OCI-LY7 (cell line): ENCODE data around the gene ERC1. TPM values are rescaled to one million over a fixed set of nuclear protein-coding genes. Genes with fewer than 3 reads are reported as not detected.

Source experiments
- BruUV-seq: library from RNA; stranded (reverse); fragments of 400-500 nt; replicated peaks from 2 replicates; lab custom pipeline; 2021; lab: Mats Ljungman, UMichigan
- CTCF ChIA-PET: fragments of 300-600 bp; sonication (Branson Sonifier 250); formaldehyde crosslinking; loops from one replicate; lab custom pipeline; 2022; ENCODE audit warnings: antibody characterized with exemption; ENCODE audit not compliant: unreplicated experiment; lab: Charles Lee
- POLR2A ChIA-PET: fragments of 300-600 bp; sonication (Branson Sonifier 250); formaldehyde crosslinking; loops from one replicate; lab custom pipeline; 2022; ENCODE audit warnings: antibody characterized with exemption; lab: Charles Lee
- DNase-seq: peaks from one replicate; pipeline ENCODE4 v3.0.0-alpha.2; 2015; ENCODE audit warnings: low spot score
- H2AFZ ChIP-seq: fragments of 200-600 bp; sonication (generic), shearing (Covaris generic); 2 replicates; pipeline ENCODE4 v1.6.1; 2014; ENCODE audit warnings: mild to moderate bottlenecking, antibody characterized with exemption, low read length, moderate library complexity
- H3K27ac ChIP-seq: fragments of 200-600 bp; sonication (generic); 2 replicates; pipeline ENCODE4 v1.5.1; 2014; ENCODE audit warnings: mixed run types, low read depth, mild to moderate bottlenecking, moderate library complexity, low read length, inconsistent platforms; ENCODE audit not compliant: poor library complexity, severe bottlenecking
- H3K36me3 ChIP-seq: fragments of 200-600 bp; sonication (generic); 2 replicates; pipeline ENCODE4 v1.6.1; 2014; ENCODE audit warnings: mild to moderate bottlenecking, antibody characterized with exemption, low read length, moderate library complexity, mixed read lengths; ENCODE audit not compliant: insufficient read depth
- H3K4me1 ChIP-seq: fragments of 200-600 bp; sonication (generic); 2 replicates; pipeline ENCODE4 v1.5.1; 2014; ENCODE audit warnings: mild to moderate bottlenecking, low read length; ENCODE audit not compliant: insufficient read depth, poor library complexity, severe bottlenecking
- H3K4me2 ChIP-seq: fragments of 200-600 bp; sonication (generic); 2 replicates; pipeline ENCODE4 v1.6.1; 2014; ENCODE audit warnings: mild to moderate bottlenecking, low read length
- H3K4me3 ChIP-seq: fragments of 200-600 bp; sonication (generic); 2 replicates; pipeline ENCODE4 v1.5.1; 2014; ENCODE audit warnings: mild to moderate bottlenecking, low read depth, low read length; ENCODE audit not compliant: poor library complexity, severe bottlenecking
- H3K79me2 ChIP-seq: fragments of 200-600 bp; sonication (generic); 2 replicates; pipeline ENCODE4 v1.6.1; 2016; ENCODE audit warnings: low read depth, mild to moderate bottlenecking, low read length, moderate library complexity, mixed read lengths; ENCODE audit not compliant: insufficient read depth
- H3K9me2 ChIP-seq: fragments of 200-600 bp; sonication (generic); 2 replicates; pipeline ENCODE4 v1.6.1; 2016; ENCODE audit warnings: mild to moderate bottlenecking, low read length, mixed read lengths; ENCODE audit not compliant: insufficient read depth
- H3K9me3 ChIP-seq: fragments of 200-600 bp; sonication (generic); 2 replicates; pipeline ENCODE4 v1.6.1; 2014; ENCODE audit warnings: mild to moderate bottlenecking, mixed run types, low read length, mixed read lengths
- H4K20me1 ChIP-seq: fragments of 200-600 bp; sonication (generic); 2 replicates; pipeline ENCODE4 v1.6.1; 2014; ENCODE audit warnings: mild to moderate bottlenecking, antibody characterized with exemption, low read length, moderate library complexity, mixed read lengths; ENCODE audit not compliant: insufficient read depth
- CTCF ChIP-seq: fragments of 200-600 bp; sonication (generic); conservative IDR thresholded peaks from 2 replicates; pipeline ENCODE4 v1.5.1; 2014; ENCODE audit warnings: mild to moderate bottlenecking, antibody characterized with exemption, low read length, moderate library complexity, mixed read lengths
- EZH2phosphoT487 ChIP-seq: fragments of 200-600 bp; sonication (generic); IDR thresholded peaks from 2 replicates; pipeline ENCODE4 v1.6.1; 2018; ENCODE audit warnings: low read depth, borderline replicate concordance, mild to moderate bottlenecking, mixed run types, antibody characterized with exemption, low read length, moderate library complexity, mixed read lengths
- intact Hi-C: fragments of 100-400 bp; cut with micrococcal nuclease; formaldehyde crosslinking; loops from one replicate; pipeline ENCODE4 v1.10.0; 2022; ENCODE audit not compliant: unreplicated experiment
- total RNA-seq, 2 experiments: library from RNA; depleted of rRNA in 1 of 2; stranded (reverse); fragments of >200 nt in 1 of 2; shearing (Covaris generic) in 1 of 2; gene quantifications; 2 replicates each; pipeline ENCODE4 v1.2.3, GENCODE V29; 2014 to 2022

The ERC1 gene
- total RNA-seq, 2 experiments from 2014 or later: 26.9 to 86.9 TPM

GRCh38 chr12:1367331-1368291, 376.6 kb downstream of the ERC1 start:
- no peak overlapping the region for H3K27ac ChIP-seq
- H3K4me1 ChIP-seq: peaks cover 10% of the 10 kb centered on the region
- BruUV-seq: no TSS peak
- 0 out of 2 replicates have a peak, but pooled peaks cover 11% of the 10 kb centered on the region for H3K36me3 ChIP-seq
- intact Hi-C loops: no loop called here
- no peak overlapping the region for H3K4me2 ChIP-seq
- no peaks in the 10 kb centered on the region for H3K9me2 ChIP-seq
- no peaks in the 10 kb centered on the region for H3K79me2 ChIP-seq
- DNase-seq: no peak
- ChIA-PET CTCF (no interaction called here), POLR2A (interaction anchor here (0.7 to 1.1 kb wide), 3 partner anchors 13 to 1613 kb away, joined by 3 to 5 read pairs (median 3); no protein-coding TSS in a partner anchor)
- no peaks in the 10 kb centered on the region for H4K20me1 ChIP-seq
- TF ChIP-seq EZH2phosphoT487 (no peak), CTCF (no peak)
- no peaks in the 10 kb centered on the region for H3K9me3 ChIP-seq
- no peak overlapping the region for H2AFZ ChIP-seq
- no peak overlapping the region for H3K4me3 ChIP-seq

- Histone ChIP-seq H2AFZ (no peak overlapping the region), H3K4me1 (peaks cover 10% of the 10 kb centered on the region), H3K4me3 (no peak overlapping the region), H3K9me2 (no peaks in the 10 kb centered on the region), H4K20me1 (no peaks in the 10 kb centered on the region), H3K79me2 (no peaks in the 10 kb centered on the region), H3K36me3 (peaks cover 15% of the 10 kb centered on the region; the same call in 1 of the 2 replicates), H3K4me2 (no peak overlapping the region), H3K9me3 (no peaks in the 10 kb centered on the region), H3K27ac (no peak overlapping the region)
- intact Hi-C loops: no loop called here
- CTCF ChIA-PET: no interaction called here
- no peak for DNase-seq
- POLR2A ChIA-PET: interaction anchor here (0.6 to 1.2 kb wide), 2 partner anchors 10 to 120 kb away, joined by 3 to 5 read pairs; no protein-coding TSS in a partner anchor
- no TSS peak for BruUV-seq
- TF ChIP-seq CTCF (no peak), EZH2phosphoT487 (no peak)
Measured at GRCh38 chr12:1369460-1369859, 378.4 kb downstream of the ERC1 start.
